ENCODE measurements around the gene S100A3.

GRCh38 chr1:153527683-153528040 is 21.4 kb downstream of the S100A3 start:
- TF ChIP-seq YY1 (IDR thresholded peaks at IDR 0.05; ENCODE audit: low read depth, low read length) (no peak), CTCF (IDR thresholded peaks at IDR 0.05; ENCODE audit: control extremely low read depth in 1 of 3, insufficient read depth in 1 of 3, low read depth in 1 of 3, low read length in 3 of 3) (no peak), CHD2 (IDR thresholded peaks at IDR 0.05; ENCODE audit: low read length) (no peak), EZH2 (IDR thresholded peaks at IDR 0.05; ENCODE audit: low read depth, low read length, severe bottlenecking) (no peak), USF2 (IDR thresholded peaks at IDR 0.05; ENCODE audit: low read length) (no peak), HDAC6 (IDR thresholded peaks at IDR 0.05; ENCODE audit: low read depth, low read length) (no peak), NRF1 (IDR thresholded peaks at IDR 0.05; ENCODE audit: low read depth, low read length) (no peak), EP300 (IDR thresholded peaks at IDR 0.05; ENCODE audit: borderline replicate concordance in 1 of 2, low read depth in 2 of 2, low read length in 2 of 2) (no peak), BRCA1 (IDR thresholded peaks at IDR 0.05; ENCODE audit: low read depth, low read length) (no peak)

Measured in H1 (cell line).